NCI-H524 (cell line): Measurements from ENCODE around the gene OAS3.
"Not testable (repeated sequence)": the region's sequence is repeated elsewhere in the genome, so short reads cannot be mapped to it uniquely, and the experiment has no call there.

ENCODE experiments used
- DNase-seq, 2 experiments: peaks; one replicate each; lab custom pipeline; 2025; lab: John Stamatoyannopoulos, UW

The OAS3 gene

DNA sequence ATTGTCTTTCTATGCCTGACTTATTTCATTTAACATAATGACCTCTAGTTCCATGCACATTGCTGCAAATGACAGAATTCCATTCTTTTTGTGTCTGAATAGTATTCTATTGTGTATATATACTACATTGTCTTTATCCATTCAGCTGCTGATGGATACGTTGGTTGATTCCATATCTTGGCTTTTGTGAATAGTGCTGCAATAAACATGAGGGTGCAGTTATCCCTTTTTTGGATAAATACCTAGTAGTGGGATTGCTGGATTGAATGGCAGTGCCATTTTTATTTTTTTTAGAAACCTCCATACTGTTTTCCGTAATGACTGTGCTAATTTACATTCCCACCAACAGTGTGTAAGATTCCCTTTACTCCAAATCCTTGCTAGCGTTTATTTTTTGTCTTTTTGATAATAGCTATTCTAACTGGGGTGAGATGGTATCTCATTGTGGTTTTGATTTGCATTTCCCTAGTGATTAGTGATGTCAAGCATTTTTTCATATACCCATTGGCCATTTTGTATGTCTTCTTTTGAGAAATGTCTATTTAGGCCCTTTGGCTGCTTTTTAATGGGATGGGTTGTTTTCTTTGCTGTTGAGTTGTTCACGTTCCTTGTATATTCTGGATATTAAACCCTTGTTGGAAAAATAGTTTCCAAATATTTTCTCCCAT is 42.4 kb downstream of the OAS3 start:
- DNase-seq = no peak

GRCh38 chr12:112985642-112986290 is 47.5 kb downstream of the OAS3 start:
- DNase-seq = no peak

- DNase-seq = no peak
Observed at GRCh38 chr12:112986291-112986800, 48.1 kb downstream of the OAS3 start.

GRCh38 chr12:112987561-112987960 is 49.3 kb downstream of the OAS3 start:
- no peak for DNase-seq

- DNase-seq = no peak
Observed at GRCh38 chr12:112988224-112988623, 50.0 kb downstream of the OAS3 start.

DNA sequence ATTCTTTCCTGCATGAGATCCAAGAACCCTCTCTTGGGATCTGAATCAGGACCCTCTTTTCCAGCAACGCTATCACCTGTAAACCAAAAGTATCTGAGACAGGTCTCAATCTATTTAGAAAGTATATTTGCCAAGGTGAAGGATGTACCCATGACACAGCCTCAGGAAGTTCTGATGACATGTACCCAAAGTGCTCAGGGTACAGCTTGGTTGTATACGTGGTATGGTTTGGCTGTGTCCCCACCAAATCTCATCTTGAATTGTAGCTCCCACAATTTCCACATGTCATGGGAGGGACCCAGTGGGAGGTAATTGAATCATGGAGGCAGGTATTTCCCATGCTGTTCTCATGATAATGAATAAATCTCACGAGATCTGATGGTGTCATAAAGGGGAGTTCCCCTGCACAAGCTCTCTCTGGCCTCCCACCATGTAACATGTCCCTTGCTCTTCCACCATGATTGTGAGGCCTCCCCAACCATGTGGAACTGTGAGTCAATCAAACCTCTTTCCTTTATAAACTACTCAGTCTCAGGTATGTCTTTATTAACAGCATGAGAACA is 50.6 kb downstream of the OAS3 start:
- not testable (repeated sequence) for DNase-seq

GRCh38 chr12:112989806-112990205 is 51.5 kb downstream of the OAS3 start:
- no peak for DNase-seq

GRCh38 chr12:112992541-112993398 is 54.5 kb downstream of the OAS3 start:
- peak; percentile 31 to 71 for DNase-seq

GRCh38 chr12:112995008-112995407 is 56.7 kb downstream of the OAS3 start:
- DNase-seq = no peak

DNA sequence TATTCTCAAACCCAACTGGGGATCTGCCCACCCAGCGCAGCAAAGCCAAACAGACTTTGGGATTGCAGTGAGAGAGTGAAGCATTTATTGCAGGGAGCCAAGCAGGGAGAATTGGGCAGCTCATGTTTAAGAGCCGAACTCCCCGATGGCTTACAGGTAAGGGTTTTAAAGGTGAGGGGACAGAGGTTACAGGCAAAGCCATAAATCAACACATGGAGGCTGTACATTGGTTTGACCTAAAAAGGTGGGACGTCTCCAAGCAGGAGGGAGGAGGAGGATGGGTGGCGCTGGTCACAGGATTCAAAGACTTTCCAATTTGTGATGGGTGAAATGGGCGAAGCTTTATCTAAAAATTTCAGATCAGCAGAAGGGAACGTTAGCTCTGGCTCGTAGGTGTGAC is 58.2 kb downstream of the OAS3 start:
- no peak for DNase-seq

DNA sequence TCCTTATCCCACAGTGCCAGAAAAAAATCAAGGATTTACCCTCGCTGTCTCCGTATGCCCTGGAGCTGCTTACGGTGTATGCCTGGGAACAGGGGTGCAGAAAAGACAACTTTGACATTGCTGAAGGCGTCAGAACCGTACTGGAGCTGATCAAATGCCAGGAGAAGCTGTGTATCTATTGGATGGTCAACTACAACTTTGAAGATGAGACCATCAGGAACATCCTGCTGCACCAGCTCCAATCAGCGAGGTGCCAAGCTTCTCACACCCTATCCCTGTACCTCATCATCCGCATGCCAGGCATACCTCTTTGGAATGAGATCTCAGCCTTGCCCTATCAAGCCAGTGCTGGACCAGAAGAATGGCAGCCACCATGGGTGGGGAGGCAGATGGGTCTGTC is 59.2 kb downstream of the OAS3 start:
- no peak for DNase-seq

- DNase-seq = peak; percentile 23 to 70
Observed at GRCh38 chr12:112998987-112999767, 60.9 kb downstream of the OAS3 start.

GRCh38 chr12:113000433-113000832 is 62.2 kb downstream of the OAS3 start:
- DNase-seq = no peak

GRCh38 chr12:113002155-113002554 is 63.9 kb downstream of the OAS3 start:
- no peak for DNase-seq

GRCh38 chr12:113002676-113003075 is 64.4 kb downstream of the OAS3 start:
- DNase-seq = no peak

GRCh38 chr12:113003636-113004035 is 65.4 kb downstream of the OAS3 start:
- no peak for DNase-seq

- DNase-seq = no peak
Observed at GRCh38 chr12:113005762-113006161, 67.5 kb downstream of the OAS3 start.

GRCh38 chr12:113006206-113006605 is 67.9 kb downstream of the OAS3 start:
- DNase-seq = no peak

DNA sequence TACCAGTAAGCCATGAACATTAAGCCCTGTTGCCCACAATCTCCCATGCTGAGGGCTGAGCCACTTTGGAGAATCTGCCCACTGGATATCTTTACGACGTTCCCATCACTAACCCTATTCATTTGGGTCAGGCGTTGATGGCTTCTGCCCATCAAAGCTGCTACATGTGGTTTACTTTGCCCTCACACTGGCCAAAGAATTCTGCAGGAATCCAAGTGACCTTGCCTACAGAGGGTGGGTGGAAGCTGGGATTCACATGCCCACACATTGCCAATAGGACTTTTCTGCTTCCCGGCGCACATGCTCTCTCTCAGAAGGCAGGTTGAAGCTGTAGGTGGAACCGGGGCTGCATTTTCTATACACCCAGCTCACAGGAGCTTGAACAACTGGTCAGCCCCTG is 68.4 kb downstream of the OAS3 start:
- no peak for DNase-seq

DNA sequence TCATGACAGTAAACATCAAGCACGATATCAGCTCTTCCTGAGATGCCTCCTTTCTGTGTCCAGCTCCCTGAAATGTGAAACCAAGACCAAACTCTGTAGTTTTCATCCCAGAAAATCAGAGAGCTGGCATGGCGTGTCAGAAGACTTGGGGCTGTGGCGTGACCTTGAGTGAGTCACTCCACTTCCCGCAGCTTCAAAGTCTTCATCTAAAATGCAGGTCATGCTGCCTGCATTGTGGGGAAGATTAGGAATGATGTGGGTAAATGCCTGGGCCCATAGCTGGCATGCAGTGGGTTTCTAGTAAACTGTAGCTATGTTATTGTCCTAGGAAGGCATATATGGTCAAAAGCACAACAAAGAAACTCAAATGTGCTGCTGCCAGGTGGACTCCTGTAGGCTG is 68.9 kb downstream of the OAS3 start:
- DNase-seq = no peak

- DNase-seq = no peak
Observed at GRCh38 chr12:113010701-113011100, 72.4 kb downstream of the OAS3 start.

DNA sequence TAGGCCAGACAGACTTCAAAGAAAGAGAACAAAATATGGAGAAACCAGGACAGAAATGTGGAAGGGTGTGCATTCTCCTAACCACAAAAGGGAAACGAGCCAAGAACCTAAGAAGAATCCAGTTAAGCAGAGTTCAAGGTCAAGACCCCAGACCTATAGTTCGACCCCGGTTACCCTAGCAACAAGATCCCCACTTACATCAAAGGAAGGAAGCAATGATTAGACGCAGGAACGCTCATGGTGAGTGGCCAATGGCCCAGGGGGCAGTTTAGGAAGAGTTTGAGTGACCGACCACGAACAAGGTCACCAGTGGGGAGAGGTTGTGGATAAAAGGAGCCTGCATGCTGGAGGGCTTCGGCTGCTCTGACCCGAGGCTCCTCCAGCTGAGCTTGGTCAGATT is 76.3 kb downstream of the OAS3 start:
- DNase-seq = no peak
